Hepatocyte (in vitro differentiated cells): ENCODE measurements around the gene RABGAP1L. TPM values are rescaled to one million over a fixed set of nuclear protein-coding genes. Genes with fewer than 3 reads are reported as not detected.
"Not testable (repeated sequence)": the region's sequence is repeated elsewhere in the genome, so short reads cannot be mapped to it uniquely, and the experiment has no call there.

ENCODE experiments used
- DNase-seq: peaks from one replicate; pipeline ENCODE4 v3.0.0-alpha.2; 2016; ENCODE audit warnings: low spot score
- H2AFZ ChIP-seq: fragments of 200-600 bp; sonication (generic); 2 replicates; pipeline ENCODE4 v1.6.0; 2016; ENCODE audit warnings: antibody characterized with exemption, mild to moderate bottlenecking
- H3K27ac ChIP-seq: fragments of 200-600 bp; sonication (generic); 2 replicates; pipeline ENCODE4 v1.5.1; 2016; ENCODE audit warnings: mild to moderate bottlenecking
- H3K27me3 ChIP-seq: fragments of 200-600 bp; sonication (generic); 2 replicates; pipeline ENCODE4 v1.6.1; 2016
- H3K36me3 ChIP-seq: fragments of 200-600 bp; sonication (generic); replicated peaks from 2 replicates; pipeline ENCODE4 v1.5.1; 2016; ENCODE audit warnings: low read depth; ENCODE audit not compliant: insufficient read depth
- H3K4me1 ChIP-seq: fragments of 200-600 bp; sonication (generic); 2 replicates; pipeline ENCODE4 v1.5.1; 2016; ENCODE audit warnings: mild to moderate bottlenecking, moderate library complexity; ENCODE audit not compliant: insufficient read depth
- H3K4me2 ChIP-seq: fragments of 200-600 bp; sonication (generic); 2 replicates; pipeline ENCODE4 v1.6.0; 2016
- H3K4me3 ChIP-seq: fragments of 200-600 bp; sonication (generic); 2 replicates; pipeline ENCODE4 v1.5.1; 2016; ENCODE audit warnings: mild to moderate bottlenecking
- H3K79me2 ChIP-seq: fragments of 200-600 bp; sonication (generic); 2 replicates; pipeline ENCODE4 v1.6.0; 2017; ENCODE audit warnings: mild to moderate bottlenecking
- H3K9me2 ChIP-seq: fragments of 200-600 bp; sonication (generic); replicated peaks from 2 replicates; pipeline ENCODE4 v1.6.0; 2017; ENCODE audit warnings: mild to moderate bottlenecking; ENCODE audit not compliant: insufficient read depth
- H3K9me3 ChIP-seq: fragments of 200-600 bp; sonication (generic); 2 replicates; pipeline ENCODE4 v1.5.1; 2016; ENCODE audit warnings: low read depth, mild to moderate bottlenecking
- H4K20me1 ChIP-seq: fragments of 200-600 bp; sonication (generic); 2 replicates; pipeline ENCODE4 v1.6.0; 2016; ENCODE audit warnings: mild to moderate bottlenecking; ENCODE audit not compliant: insufficient read depth, poor library complexity, severe bottlenecking
- CTCF ChIP-seq: fragments of 200-600 bp; sonication (generic); IDR thresholded peaks from 2 replicates; pipeline ENCODE4 v1.5.1; 2016; ENCODE audit warnings: antibody characterized with exemption, mild to moderate bottlenecking; ENCODE audit not compliant: poor library complexity
- EZH2 ChIP-seq: fragments of 200-600 bp; sonication (generic); IDR thresholded peaks from 2 replicates; pipeline ENCODE4 v1.6.1; 2016; ENCODE audit warnings: antibody characterized with exemption, mild to moderate bottlenecking, borderline replicate concordance
- EZH2phosphoT487 ChIP-seq: fragments of 200-600 bp; sonication (generic); IDR thresholded peaks from one replicate; pipeline ENCODE4 v1.6.1; 2018; ENCODE audit warnings: antibody characterized with exemption, mild to moderate bottlenecking, low read depth, moderate library complexity; ENCODE audit not compliant: unreplicated experiment, severe bottlenecking
- WGBS: methylation state at CpG from one replicate; pipeline ENCODE4 v1.1.6; 2016; ENCODE audit warnings: low lambda C conversion rate; ENCODE audit errors: missing lambda C conversion rate; 5-methylcytosine and 5-hydroxymethylcytosine counted together
- polyA plus RNA-seq: library from polyadenylated mRNA; unstranded; fragments of >200 nt; fragmentation: Nextera tagmentation; extraction: Ambion mirVana; gene quantifications from 2 replicates; pipeline ENCODE4 v1.2.1, GENCODE V29; 2016
- total RNA-seq: library from RNA; depleted of rRNA; stranded (reverse); fragments of >200 nt; gene quantifications from 2 replicates; pipeline ENCODE4 v1.2.3, GENCODE V29; 2014

Gene RABGAP1L
- total and polyA plus RNA-seq, 2 experiments from 2014 or later, result 15.0 to 41.8 TPM

DNA sequence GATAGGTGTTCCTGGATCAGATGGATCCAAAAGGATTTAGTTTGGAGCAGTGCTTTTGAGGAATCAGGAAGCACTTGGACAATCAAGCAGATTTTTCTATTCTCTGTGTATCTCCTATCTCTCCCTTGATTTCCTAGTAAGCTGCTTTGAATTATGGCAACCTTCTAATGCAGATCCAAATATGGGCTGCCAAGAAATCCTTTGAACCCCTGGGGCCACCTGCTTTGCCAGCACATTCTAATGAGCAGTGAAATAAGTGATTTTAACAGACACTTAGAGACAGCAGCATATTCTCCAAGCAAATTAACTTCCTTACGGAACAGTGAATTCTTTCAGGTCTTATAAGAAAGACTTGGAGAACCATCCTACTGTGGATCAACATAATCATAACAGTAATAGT, 483.9 kb downstream of the RABGAP1L start:
- Histone ChIP-seq H3K4me3 (no peak overlapping the region), H2AFZ (no peak overlapping the region), H3K9me2 (no peaks in the 10 kb centered on the region), H3K27ac (no peak overlapping the region), H3K4me2 (no peak overlapping the region), H3K9me3 (no peaks in the 10 kb centered on the region), H3K36me3 (no peaks in the 10 kb centered on the region), H3K4me1 (no peaks in the 10 kb centered on the region), H4K20me1 (no peaks in the 10 kb centered on the region), H3K27me3 (no peaks in the 10 kb centered on the region), H3K79me2 (no peaks in the 10 kb centered on the region)
- DNase-seq, result no peak
- TF ChIP-seq EZH2phosphoT487 (no peak), EZH2 (no peak), CTCF (no peak)
- WGBS, result 100% methylated on average over 1 of the region's 1 CpG

DNA sequence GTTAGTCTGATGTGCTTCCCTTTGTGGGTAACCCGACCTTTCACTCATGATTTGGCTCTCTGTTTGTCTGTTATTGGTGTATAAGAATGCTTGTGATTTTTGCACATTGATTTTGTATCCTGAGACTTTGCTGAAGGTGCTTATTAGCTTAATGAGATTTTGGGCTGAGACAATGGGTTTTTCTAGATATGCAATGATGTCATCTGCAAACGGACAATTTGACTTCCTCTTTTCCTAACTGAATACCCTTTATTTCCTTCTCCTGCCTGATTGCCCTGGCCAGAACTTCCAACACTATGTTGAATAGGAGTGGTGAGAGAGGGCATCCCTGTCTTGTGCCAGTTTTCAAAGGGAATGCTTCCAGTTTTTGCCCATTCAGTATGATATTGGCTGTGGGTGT, 490.3 kb downstream of the RABGAP1L start:
- 90% methylated on average over 2 of the region's 2 CpGs for WGBS
- not testable (repeated sequence) for H3K27me3 ChIP-seq, H3K36me3 ChIP-seq, H3K4me3 ChIP-seq, H4K20me1 ChIP-seq, H2AFZ ChIP-seq, H3K9me2 ChIP-seq, H3K79me2 ChIP-seq, H3K27ac ChIP-seq, DNase-seq, H3K4me1 ChIP-seq, H3K4me2 ChIP-seq, H3K9me3 ChIP-seq

DNA sequence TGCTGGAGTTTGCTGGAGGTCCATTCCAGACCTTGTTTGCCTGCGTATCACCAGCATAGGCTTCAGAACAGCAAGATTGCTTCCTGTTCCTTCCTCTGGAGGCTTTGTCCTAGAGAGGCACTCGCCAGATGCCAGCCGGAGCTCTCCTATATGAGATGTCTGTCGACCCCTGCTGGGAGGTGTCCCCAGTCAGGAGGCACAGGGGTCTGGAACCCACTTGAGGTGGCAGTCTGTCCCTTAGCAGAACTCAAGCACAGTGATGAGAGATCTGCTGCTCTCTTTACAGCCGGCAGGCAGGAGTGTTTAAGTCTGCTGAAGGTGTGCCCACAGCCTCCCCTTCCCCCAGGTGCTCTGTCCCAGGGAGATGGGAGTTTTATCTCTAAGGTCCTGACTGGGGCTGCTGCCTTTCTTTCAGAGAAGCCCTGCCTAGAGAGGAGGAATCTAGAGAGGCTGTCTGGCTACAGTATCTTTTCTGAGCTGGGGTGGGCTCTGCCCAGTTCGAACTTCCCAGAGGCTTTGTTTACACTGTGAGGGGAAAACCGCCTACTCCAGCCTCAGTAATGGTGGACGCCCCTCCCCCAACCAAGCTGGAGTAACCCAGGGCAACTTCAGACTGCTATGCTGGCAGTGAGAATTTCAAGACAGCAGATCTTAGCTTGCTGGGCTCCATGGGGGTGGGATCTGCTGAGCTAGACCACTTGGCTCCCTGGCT, 493.4 kb downstream of the RABGAP1L start:
- Histone ChIP-seq H3K79me2 (no peaks in the 10 kb centered on the region), H3K36me3 (no peaks in the 10 kb centered on the region), H3K9me2 (no peaks in the 10 kb centered on the region), H3K4me2 (no peak overlapping the region), H3K4me1 (peaks cover 4% of the 10 kb centered on the region), H2AFZ (no peak overlapping the region), H3K9me3 (no peaks in the 10 kb centered on the region), H3K4me3 (no peak overlapping the region), H4K20me1 (no peaks in the 10 kb centered on the region), H3K27me3 (no peaks in the 10 kb centered on the region), H3K27ac (no peak overlapping the region)
- DNase-seq, result peak; percentile 11
- TF ChIP-seq EZH2phosphoT487 (no peak), EZH2 (no peak)
- WGBS, result 50% methylated on average over 8 of the region's 8 CpGs

- Histone ChIP-seq H3K36me3 (no peaks in the 10 kb centered on the region), H4K20me1 (no peaks in the 10 kb centered on the region), H3K9me3 (no peaks in the 10 kb centered on the region), H3K79me2 (no peaks in the 10 kb centered on the region), H3K27ac (no peak overlapping the region), H3K9me2 (no peaks in the 10 kb centered on the region), H3K4me3 (no peak overlapping the region), H3K4me1 (peaks cover 4% of the 10 kb centered on the region), H2AFZ (no peak overlapping the region), H3K27me3 (no peaks in the 10 kb centered on the region), H3K4me2 (no peak overlapping the region)
- TF ChIP-seq EZH2, result no peak
- TF ChIP-seq CTCF, result no peak
- no peak for TF ChIP-seq EZH2phosphoT487
- DNase-seq, result no peak
Observed at GRCh38 chr1:174654560-174654959, 495.2 kb downstream of the RABGAP1L start.
